Measurements from ENCODE around the gene DNAJB6. TPM values are rescaled to one million over a fixed set of nuclear protein-coding genes. Genes with fewer than 3 reads are reported as not detected.

The DNAJB6 gene
- total RNA-seq, 1 donor from 2014 or later, result 74.3 TPM

- intact Hi-C loops (cut with micrococcal nuclease), result no loop called here
- POLR2A ChIA-PET, result no interaction called here
These were observed 69.4 kb downstream of the DNAJB6 start for GRCh38 chr7:157405914-157406810.

DNA sequence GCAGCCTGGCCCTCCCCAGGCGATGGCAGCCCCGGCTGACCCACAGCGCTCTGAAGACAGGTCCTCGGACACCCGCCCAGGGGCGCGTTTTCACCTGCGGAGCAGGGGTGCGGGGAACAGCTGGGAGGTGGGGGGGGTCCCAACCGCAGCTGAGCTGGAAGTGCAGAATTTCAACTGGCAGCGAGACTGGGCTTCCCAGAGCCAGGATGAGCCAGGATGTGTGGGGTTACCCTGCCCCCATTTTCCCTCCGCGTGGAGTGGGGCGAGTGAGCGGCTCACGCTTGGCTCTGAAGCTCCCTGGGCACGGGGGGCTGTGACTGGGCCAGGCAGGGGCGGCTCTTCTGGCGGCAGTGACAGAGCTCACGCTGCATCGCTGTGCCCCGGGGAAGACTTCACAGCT is 70.2 kb downstream of the DNAJB6 start:
- Mint-ChIP-seq H3K27ac (no peak overlapping the region), H3K36me3 (ENCODE audit: low read depth) (peaks cover 47% of the 10 kb centered on the region), H3K4me1 (no peaks in the 10 kb centered on the region), H3K27me3 (no peaks in the 10 kb centered on the region), H3K9me3 (no peaks in the 10 kb centered on the region), H3K4me3 (no peak overlapping the region)
- CTCF ChIA-PET, result no interaction called here
- POLR2A ChIA-PET, result no interaction called here
- ATAC-seq (ENCODE audit: low read depth) (no peak), DNase-seq (no peak)
- TF ChIP-seq CTCF (IDR thresholded peaks at IDR 0.05), result no peak
- intact Hi-C loops (cut with micrococcal nuclease), result no loop called here

More at GRCh38 chr7:157405914-157406810, 69.4 kb downstream of the DNAJB6 start:
- H3K27ac Mint-ChIP-seq, result no peak overlapping the region
- TF ChIP-seq CTCF (IDR thresholded peaks at IDR 0.05), result no peak
- H3K9me3 Mint-ChIP-seq, result no peaks in the 10 kb centered on the region
- ATAC-seq (ENCODE audit: low read depth), result no peak
- no peaks in the 10 kb centered on the region for H3K27me3 Mint-ChIP-seq
- H3K36me3 Mint-ChIP-seq (ENCODE audit: low read depth), result peaks cover 48% of the 10 kb centered on the region
- no peak overlapping the region for H3K4me3 Mint-ChIP-seq
- CTCF ChIA-PET, result no interaction called here
- H3K4me1 Mint-ChIP-seq, result no peaks in the 10 kb centered on the region
- no peak for DNase-seq

DNA sequence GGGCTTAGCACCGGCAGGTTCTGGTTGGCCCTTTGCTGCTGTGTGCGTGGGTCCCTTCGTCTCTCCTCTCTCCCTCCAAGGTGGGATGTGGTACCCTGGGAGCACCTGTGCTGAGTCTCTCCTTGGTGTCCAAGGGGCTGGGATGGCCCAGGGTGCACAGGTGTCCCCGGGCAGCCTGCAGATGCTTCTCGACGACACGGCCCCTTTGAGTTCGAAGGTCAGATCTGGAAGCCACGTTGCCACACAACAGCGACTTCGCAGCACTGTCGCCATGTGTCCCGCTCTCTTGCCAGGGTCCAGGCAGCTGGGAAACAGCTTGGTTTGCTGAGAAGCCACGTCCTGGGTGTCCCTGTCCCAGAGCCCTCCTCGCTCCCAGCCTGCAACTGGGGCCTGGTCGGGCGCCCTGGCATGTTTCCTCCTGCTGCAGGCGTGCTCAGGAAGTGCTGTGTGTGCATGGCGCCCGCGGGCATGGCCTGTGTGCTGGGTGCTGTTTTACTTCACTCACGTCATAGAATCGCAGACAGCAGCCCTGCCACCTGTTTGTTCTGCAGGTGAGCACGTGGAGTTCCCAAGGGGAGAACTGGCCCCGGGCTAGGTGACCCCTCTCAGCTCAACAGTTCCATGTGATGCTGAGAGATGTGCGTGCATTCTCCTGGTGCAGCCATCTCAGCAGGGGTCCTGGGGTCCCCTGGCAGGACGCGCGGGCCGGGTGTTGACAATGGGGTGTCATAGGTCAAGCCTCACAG is 70.9 kb downstream of the DNAJB6 start:
- CTCF ChIA-PET, result no interaction called here

GRCh38 chr7:157408258-157409101 is 71.7 kb downstream of the DNAJB6 start:
- intact Hi-C loops (cut with micrococcal nuclease), result no loop called here
- no peak overlapping the region for H3K27ac Mint-ChIP-seq
- ChIA-PET CTCF (no interaction called here), POLR2A (no interaction called here)
- H3K27me3 Mint-ChIP-seq, result no peaks in the 10 kb centered on the region
- no peak for TF ChIP-seq CTCF (IDR thresholded peaks at IDR 0.05)
- DNase-seq (no peak), ATAC-seq (ENCODE audit: low read depth) (no peak)
- H3K9me3 Mint-ChIP-seq, result no peaks in the 10 kb centered on the region
- H3K36me3 Mint-ChIP-seq (ENCODE audit: low read depth), result peaks cover 43% of the 10 kb centered on the region
- H3K4me3 Mint-ChIP-seq, result no peak overlapping the region
- H3K4me1 Mint-ChIP-seq, result no peaks in the 10 kb centered on the region

More for the DNA sequence above, 70.9 kb downstream of the DNAJB6 start:
- POLR2A ChIA-PET, result no interaction called here
- H3K27ac Mint-ChIP-seq, result no peak overlapping the region
- intact Hi-C loops (cut with micrococcal nuclease), result no loop called here
- H3K27me3 Mint-ChIP-seq, result no peaks in the 10 kb centered on the region
- no peak for ATAC-seq (ENCODE audit: low read depth)
- no peak overlapping the region for H3K4me3 Mint-ChIP-seq
- peaks cover 48% of the 10 kb centered on the region for H3K36me3 Mint-ChIP-seq (ENCODE audit: low read depth)
- TF ChIP-seq CTCF (IDR thresholded peaks at IDR 0.05), result no peak
- H3K9me3 Mint-ChIP-seq, result no peaks in the 10 kb centered on the region
- DNase-seq, result no peak
- no peaks in the 10 kb centered on the region for H3K4me1 Mint-ChIP-seq
